ENCODE measurements around the gene ZBTB44.

The ZBTB44 gene, protein sequence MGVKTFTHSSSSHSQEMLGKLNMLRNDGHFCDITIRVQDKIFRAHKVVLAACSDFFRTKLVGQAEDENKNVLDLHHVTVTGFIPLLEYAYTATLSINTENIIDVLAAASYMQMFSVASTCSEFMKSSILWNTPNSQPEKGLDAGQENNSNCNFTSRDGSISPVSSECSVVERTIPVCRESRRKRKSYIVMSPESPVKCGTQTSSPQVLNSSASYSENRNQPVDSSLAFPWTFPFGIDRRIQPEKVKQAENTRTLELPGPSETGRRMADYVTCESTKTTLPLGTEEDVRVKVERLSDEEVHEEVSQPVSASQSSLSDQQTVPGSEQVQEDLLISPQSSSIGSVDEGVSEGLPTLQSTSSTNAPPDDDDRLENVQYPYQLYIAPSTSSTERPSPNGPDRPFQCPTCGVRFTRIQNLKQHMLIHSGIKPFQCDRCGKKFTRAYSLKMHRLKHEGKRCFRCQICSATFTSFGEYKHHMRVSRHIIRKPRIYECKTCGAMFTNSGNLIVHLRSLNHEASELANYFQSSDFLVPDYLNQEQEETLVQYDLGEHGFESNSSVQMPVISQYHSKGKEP

DNA sequence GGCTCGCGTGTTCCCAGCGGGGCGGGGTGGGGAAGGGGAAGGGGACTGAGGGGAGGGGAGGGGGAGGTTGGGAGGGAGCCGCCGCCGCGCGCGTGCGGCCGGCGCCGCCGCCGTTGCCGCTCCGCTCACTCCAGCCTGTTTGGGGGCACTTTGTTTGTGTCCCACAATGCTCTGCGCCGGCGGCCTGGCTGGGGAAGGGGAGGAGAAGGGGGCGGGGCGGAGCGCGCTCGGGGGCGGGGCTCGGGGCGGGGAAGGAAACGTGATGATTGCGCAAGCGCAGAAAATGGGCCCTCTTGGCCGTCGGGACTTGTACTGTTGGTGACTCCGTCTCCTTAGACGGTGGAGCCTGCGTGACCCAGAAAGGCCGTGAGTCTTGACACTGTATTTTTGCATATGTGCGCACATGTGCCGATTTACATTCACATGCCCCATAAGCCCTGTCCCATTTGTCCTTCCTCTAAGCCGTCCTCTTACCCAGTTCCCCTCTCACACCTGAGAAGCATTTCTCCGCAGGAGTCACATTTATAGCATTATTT is at the start of gene ZBTB44:
Gene ZBTB44 (minus strand): TSS at position 168 of the 536 bp plus-strand sequence. CDS start 53,044 bp downstream, outside the sequence.
- TF ChIP-seq, protein P1, sequence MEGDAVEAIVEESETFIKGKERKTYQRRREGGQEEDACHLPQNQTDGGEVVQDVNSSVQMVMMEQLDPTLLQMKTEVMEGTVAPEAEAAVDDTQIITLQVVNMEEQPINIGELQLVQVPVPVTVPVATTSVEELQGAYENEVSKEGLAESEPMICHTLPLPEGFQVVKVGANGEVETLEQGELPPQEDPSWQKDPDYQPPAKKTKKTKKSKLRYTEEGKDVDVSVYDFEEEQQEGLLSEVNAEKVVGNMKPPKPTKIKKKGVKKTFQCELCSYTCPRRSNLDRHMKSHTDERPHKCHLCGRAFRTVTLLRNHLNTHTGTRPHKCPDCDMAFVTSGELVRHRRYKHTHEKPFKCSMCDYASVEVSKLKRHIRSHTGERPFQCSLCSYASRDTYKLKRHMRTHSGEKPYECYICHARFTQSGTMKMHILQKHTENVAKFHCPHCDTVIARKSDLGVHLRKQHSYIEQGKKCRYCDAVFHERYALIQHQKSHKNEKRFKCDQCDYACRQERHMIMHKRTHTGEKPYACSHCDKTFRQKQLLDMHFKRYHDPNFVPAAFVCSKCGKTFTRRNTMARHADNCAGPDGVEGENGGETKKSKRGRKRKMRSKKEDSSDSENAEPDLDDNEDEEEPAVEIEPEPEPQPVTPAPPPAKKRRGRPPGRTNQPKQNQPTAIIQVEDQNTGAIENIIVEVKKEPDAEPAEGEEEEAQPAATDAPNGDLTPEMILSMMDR (IDR thresholded peaks at IDR 0.05; ENCODE audit: control insufficient read depth, extremely low read depth, insufficient read depth): no peak
- H3K4me3 ChIP-seq (ENCODE audit: low read depth, low read length): peak within 1 kb of the TSS; percentile 77
- DNase-seq (ENCODE audit: low read depth): peak; percentile 72

DNA sequence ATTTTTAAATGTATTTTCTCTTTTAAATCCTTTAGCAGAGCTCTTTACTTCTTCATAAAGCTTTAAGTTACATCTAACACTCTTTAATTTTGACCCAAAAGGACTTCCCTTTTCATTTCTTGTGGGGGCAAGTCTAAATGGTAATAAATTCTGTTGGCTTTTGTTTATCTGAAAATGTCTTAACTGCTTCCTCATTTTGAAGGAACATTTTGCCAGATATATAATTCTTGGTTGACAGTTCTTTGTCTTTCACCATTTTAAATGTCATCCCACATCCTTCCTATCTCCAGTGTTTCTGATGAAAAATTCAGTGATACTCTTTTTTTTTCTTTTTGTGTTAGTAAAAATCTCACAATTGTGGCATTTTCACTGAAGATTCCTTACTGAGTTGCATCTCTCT is 44.7 kb upstream of the ZBTB44 start:
- no peak overlapping the region for H3K4me3 ChIP-seq (ENCODE audit: low read depth, low read length)
- TF ChIP-seq, protein P1 (IDR thresholded peaks at IDR 0.05; ENCODE audit: control insufficient read depth, extremely low read depth, insufficient read depth): no peak
- no peak for DNase-seq (ENCODE audit: low read depth)

DNA sequence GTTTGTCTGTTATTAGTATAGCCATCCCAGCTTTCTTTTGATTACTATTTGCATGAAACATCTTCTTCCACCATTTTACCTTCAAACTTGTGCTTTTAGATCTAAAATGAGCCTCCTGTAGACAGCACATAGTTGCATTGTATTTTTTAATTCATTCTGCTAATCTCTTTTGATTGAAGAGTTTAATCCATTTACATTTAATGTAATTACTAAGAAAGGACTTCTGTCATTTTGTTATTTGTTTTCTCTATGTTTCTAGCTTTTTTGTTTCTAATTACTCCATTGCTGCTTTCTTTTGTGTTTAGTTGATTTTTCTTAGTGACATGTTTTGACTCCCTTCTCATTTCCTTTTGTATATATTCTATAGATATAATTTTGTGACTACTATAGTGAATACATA is 43.7 kb upstream of the ZBTB44 start:
- TF ChIP-seq, protein P1 (IDR thresholded peaks at IDR 0.05; ENCODE audit: control insufficient read depth, extremely low read depth, insufficient read depth): no peak
- no peak for DNase-seq (ENCODE audit: low read depth)
- no peak overlapping the region for H3K4me3 ChIP-seq (ENCODE audit: low read depth, low read length)

DNA sequence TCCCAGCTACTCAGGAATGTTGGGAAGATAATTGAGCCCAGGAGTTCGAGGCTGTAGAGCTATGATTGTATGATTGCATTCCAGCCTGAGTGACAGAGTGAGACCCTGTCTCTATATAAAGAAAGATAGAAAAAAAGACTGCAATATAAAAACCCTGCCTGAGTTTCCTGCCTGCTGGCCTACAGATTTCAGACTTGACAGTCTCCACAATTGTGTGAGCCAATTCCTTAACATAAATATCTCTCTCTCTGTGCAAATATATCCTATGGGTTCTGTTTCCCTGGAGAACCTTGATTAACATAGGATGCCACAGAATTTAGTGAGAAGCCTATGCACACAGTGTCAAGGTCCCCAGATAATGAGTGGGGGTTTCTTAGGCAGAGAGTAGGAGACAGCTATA is 32.5 kb upstream of the ZBTB44 start:
- TF ChIP-seq, protein P1 (IDR thresholded peaks at IDR 0.05; ENCODE audit: control insufficient read depth, extremely low read depth, insufficient read depth): no peak
- DNase-seq (ENCODE audit: low read depth): no peak

DNA sequence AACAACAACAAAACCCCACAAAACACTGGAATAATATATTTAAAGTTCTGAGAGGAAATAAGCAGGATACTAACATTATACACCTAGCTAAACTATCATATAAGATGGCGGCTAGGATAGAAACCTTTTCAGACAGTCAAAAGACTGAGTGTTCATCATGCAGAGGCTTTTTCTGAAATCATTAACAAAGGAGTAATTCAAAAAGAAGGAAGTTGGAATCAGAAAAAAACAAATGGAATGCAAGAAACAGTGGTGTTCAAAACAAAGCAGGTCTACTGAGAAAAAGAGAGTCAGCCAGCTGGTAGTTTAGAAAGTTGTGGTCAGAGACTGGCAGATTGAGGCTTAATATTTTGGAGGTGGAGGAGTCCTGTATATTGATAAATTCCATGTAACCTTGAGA is 30.1 kb upstream of the ZBTB44 start:
- no peak for DNase-seq (ENCODE audit: low read depth)
- H3K4me3 ChIP-seq (ENCODE audit: low read depth, low read length): no peak overlapping the region
- TF ChIP-seq, protein P1 (IDR thresholded peaks at IDR 0.05; ENCODE audit: control insufficient read depth, extremely low read depth, insufficient read depth): no peak

More for the DNA sequence above, 32.5 kb upstream of the ZBTB44 start:
- no peak overlapping the region for H3K4me3 ChIP-seq (ENCODE audit: low read depth, low read length)

DNA sequence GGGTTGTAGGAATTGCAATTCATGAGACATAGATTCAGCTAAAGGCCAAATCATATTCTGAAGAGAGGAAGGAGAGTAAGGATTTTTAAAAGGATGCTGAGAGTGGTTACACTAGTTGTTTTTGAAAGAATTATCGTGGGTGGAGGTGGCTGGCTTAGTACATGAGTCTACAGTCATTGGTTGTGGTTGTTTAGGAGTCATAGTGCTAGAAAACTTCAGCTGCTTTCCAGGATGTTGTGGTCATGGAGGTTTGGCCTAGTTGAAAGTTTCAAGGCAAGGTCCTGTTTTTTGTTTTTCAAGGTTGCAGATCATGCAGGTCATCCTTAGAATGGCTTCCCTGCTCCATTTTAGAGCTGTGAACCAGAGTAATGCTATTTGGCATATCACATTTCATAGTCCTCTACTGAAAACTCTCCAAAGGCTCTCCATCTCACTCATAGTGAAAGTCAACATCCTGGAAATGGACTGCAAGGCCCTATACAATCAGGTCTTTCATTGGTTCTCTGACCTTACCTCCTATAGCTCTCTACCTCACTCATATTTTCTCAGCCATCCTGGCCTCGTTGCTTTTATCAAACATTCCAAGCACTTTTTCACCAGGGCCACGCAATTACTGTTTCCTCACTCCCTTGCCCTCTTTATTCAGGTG is 26.1 kb upstream of the ZBTB44 start:
- no peak for DNase-seq (ENCODE audit: low read depth)
- TF ChIP-seq, protein P1 (IDR thresholded peaks at IDR 0.05; ENCODE audit: control insufficient read depth, extremely low read depth, insufficient read depth): no peak
- no peak overlapping the region for H3K4me3 ChIP-seq (ENCODE audit: low read depth, low read length)

Data from LNCaP clone FGC (cell line).